Measurements from ENCODE around the gene ATP6V0E1.
"Not testable (repeated sequence)": the region's sequence is repeated elsewhere in the genome, so short reads cannot be mapped to it uniquely, and the experiment has no call there.

The ATP6V0E1 gene

DNA sequence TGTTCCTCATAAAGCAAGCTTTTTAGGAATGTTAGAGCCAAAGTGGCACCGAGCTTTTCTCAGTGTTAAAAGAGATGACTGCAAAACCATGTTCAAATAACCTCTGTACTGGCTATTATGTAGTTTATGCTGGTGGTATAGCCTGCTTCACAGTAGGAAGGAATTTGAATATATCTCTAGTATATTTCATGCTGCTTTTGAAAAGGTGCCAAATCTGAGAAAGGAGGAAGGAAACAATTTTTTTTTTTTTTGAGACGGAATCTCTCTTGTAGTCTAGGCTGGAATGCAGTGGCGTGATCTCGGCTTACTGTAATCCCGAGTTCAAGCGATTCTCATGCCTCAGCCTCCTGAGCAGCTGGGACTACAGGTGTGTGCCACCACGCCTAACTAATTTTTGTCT lies 86.1 kb downstream of the ATP6V0E1 start:
- no peak for FAIRE-seq

DNA sequence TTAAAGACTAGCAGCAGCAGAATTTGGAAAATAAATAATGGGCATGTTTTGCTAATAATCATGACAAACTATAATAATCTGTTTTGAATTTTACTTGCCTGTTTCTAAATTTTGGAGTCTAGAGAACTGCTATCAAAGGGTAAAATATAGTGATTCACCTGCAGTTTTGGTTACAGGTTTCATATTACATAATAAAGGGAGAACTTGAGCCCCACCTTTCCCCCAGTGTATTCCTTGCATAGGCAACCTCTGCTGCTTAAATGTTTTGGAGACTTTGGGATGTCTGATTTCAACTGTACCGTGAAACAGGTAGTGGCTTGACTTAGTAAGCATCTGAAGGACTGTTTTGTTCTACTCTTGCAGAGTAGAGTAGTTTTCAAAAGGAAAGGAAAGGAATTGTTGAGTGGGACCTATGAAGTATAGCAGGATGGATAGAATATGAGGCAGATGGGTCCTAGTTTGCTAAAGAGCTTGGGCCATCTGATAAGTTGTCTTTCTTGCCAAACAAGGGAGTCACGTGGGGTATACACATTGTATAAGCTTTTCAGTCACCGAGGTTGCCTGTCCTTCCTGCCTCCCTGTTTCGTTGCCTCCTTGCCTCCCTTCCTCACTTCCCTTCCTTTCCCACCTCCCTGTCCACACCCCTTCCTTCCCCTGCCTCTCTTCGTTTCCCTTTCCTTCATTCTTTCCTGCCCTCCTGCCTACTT lies 91.7 kb downstream of the ATP6V0E1 start:
- DNase-seq (ENCODE audit: low spot score) = no peak
- FAIRE-seq = no peak

More for the DNA sequence above, 86.1 kb downstream of the ATP6V0E1 start:
- DNase-seq (ENCODE audit: low spot score) = no peak

DNA sequence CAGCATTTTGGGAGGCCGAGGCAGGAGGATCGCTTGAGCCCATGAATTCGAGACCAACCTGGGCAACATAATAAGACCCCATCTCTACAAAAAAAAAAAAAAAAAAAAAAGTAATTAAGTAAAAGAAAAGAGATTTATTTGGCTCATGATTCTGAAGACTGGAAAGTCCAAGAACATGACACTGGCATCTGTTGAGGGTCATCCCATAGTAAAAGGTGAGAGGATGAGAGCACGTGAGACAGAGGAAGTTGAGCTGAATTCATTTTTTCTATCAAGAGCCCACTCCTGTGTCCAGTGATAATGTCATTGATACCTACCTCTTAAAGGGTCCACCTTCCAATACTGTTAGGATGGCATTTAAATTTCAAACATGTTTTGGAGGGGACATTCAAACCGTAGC lies 92.4 kb downstream of the ATP6V0E1 start:
- FAIRE-seq = no peak

DNA sequence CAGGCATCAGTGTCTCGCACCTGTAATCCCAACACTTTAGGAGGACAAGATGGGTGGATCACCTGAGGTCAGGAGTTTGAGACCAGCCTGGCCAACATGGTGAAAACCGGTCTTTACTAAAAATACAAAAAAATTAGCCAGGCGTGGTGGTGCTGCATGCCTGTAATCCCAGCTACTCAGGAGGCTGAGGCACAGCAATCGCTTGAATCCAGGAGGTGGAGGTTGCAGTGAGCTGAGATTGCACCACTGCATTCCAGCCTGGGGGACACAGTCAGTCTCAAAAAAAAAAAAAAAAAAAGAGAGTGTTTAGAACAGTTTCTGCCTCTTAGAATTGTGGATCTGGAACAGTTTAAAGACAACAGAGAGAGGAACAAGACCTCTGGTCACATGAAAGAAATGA lies 92.9 kb downstream of the ATP6V0E1 start:
- not testable (repeated sequence) for FAIRE-seq; DNase-seq (ENCODE audit: low spot score)

More for the DNA sequence above, 92.4 kb downstream of the ATP6V0E1 start:
- DNase-seq (ENCODE audit: low spot score) = no peak

GRCh38 chr5:173078878-173079277 lies 95.3 kb downstream of the ATP6V0E1 start:
- DNase-seq (ENCODE audit: low spot score) = no peak
- FAIRE-seq = no peak
